HG02970 (cell line): ENCODE measurements around the gene ARHGAP10.

Experiments used
- ATAC-seq: cut with Tn5 transposase; IDR thresholded peaks from one replicate; pipeline ENCODE4 v1.9.1; 2021; ENCODE audit warnings: mild to moderate bottlenecking, moderate library complexity, moderate number of reproducible peaks; ENCODE audit not compliant: unreplicated experiment, low FRiP score

The ARHGAP10 gene

DNA sequence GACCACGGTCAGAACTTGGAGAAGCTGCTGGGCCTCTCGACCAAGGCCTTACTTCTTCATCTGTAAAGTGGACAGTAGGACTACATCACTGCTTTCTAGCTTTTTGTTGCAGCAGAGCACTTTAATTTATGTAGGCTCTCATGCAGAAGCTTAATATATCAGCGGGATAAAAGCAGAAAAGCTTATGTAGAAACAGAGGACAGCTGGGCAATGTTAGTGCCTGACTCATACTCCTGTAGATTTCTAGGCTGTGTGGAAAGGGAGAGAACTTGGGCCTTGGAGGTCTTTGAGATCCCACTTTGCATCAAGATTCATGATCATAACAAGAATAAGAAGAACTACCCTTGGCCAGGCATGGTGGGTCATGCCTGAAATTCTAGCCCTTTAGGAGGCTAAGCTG, 91.2 kb downstream of the ARHGAP10 start:
- ATAC-seq, result no peak

GRCh38 chr4:147824316-147824715, 92.4 kb downstream of the ARHGAP10 start:
- ATAC-seq, result no peak

- no peak for ATAC-seq
Measured at GRCh38 chr4:147824884-147825283, 93.0 kb downstream of the ARHGAP10 start.

DNA sequence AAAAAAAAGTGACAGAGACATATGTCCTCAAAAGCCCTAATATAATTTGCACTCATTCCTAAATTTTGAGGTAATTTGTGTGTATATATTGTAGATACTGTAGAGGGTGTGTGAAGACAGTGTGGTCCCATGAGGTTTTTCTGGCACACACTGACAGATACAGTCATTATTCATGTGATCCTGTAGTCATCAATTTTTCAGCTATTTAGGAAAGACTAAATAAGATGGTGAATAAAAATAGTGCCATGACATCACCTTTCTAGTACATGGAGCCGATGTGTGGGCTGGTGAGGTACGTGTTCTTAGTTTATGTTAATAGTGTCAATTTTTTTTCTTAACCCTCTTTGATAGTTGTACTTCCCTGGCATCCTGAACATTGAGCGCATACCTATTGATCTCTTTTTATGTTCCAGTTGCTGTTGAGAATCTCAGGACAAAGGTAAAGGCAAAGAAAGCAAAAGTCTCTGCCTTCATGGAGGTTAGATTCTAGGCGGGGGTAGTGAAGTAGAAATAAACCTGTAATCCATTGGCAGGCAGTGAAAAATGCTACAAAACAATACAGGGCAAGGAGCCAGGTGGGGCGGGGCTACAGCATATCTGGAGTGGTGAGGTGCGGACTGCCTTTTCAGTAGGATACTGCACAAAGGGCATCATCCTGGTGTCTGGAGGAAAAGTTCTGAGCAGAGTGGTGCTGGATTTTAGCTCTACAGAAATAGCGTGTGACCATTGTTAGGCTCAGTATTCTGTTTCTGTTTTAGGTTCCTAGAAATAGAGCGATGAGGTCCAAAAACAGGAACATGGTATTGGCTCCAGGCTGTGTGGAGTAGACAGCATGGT, 93.8 kb downstream of the ARHGAP10 start:
- ATAC-seq, result no peak

- no peak for ATAC-seq
Measured at GRCh38 chr4:147826288-147826646, 94.4 kb downstream of the ARHGAP10 start.

DNA sequence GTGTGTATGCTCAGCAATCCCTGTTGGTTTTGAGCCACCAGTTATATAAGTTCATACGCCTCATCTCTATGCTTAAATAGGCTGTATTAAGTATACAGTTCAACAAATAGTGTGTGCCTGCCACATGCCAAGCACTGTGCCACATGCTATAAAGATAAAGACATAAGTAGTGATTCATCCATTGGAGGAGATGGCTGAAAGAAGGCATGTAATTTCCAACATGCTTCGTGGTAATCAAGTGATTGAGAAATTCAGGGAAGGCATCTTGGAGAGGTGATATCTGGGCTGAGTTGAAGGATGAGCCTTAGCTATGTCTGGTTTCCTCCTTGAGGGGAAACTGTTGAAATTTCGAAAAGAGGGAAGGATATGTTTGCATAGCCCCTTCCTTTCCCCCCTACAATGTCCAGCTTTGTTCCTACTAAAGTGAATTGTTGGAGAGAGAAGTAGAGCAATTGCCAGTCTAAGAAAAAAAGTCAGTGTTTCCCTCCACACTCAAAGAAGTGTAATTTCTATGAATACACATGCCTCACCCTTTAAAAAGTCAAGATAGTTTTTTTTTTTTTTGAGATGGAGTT, 96.5 kb downstream of the ARHGAP10 start:
- no peak for ATAC-seq

DNA sequence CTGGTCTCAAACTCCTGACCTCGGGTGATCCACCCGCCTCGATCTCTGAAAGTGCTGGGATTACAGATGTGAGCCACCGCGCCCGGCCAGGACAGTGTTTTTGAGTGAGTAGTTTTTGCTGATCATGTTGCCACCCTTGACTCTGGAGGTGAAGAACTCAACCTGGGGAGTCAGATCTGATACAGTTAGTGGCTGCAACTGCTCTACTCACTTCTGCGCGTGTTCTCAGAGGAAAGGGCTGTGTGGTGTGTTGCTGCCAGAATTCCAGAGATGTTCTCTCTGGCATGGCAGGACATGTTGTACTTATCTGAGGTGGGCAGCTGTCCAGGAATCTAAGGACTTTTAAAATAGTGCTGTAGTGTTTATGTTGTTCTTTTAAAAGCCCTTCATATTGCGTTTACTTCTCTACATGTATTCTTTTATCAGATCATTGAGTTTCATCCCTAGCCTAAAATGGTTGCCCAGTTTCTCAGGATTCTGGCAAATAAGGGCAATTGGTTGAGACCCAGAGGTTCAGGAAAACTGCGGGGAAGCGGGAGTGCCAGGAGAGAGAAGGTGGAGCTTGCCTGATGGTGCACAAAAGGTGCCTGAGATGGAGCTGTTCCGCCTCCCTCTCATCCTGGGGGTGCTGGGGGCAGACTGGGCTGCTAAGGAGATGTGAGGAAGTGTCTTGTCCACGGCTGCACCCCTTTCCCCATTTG, 97.7 kb downstream of the ARHGAP10 start:
- no peak for ATAC-seq

DNA sequence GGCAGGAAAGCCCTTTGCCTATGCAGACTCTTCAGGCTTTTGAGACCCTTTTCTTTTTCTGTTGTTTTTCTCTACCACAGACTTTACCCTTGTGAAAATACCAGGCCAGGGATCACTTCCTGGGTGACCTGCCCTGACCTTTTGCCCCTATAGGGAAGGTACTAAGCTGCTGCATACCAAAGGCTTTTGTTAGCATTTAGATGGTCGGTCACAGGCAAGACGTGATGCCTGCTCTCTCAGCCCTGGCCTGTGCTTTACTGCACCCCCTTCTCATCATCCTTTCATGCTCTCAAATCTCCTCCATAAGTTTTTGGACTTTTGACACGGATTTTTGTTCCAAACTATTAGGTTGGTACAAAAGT, 98.2 kb downstream of the ARHGAP10 start:
- no peak for ATAC-seq

GRCh38 chr4:147830987-147831386, 99.1 kb downstream of the ARHGAP10 start:
- ATAC-seq, result no peak

GRCh38 chr4:147831551-147832171, 99.8 kb downstream of the ARHGAP10 start:
- ATAC-seq, result no peak

- ATAC-seq, result no peak
Measured at GRCh38 chr4:147833254-147833653, 101.4 kb downstream of the ARHGAP10 start.

GRCh38 chr4:147833741-147834140, 101.9 kb downstream of the ARHGAP10 start:
- no peak for ATAC-seq

- ATAC-seq, result no peak
Measured at GRCh38 chr4:147834480-147834879, 102.6 kb downstream of the ARHGAP10 start.

DNA sequence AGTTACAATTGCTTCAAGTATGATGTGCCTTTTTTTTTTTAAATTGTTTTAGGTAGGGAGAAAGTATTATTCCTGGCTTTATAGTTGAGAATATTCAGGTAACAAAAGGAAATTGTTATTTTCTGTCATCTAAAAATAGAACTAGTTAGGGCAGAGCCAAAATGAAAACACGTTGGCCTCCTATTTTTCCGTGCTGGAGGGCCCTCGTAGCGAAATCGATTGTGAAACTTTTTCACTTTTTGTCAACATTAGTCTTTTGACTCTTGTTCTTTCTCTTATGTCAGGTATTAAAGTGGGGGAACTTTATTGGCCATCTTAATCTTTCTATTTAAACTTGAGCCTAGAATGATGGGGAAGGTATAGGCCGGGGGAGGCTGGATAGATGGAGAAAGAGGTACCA, 104.9 kb downstream of the ARHGAP10 start:
- no peak for ATAC-seq

GRCh38 chr4:147837435-147837834, 105.5 kb downstream of the ARHGAP10 start:
- ATAC-seq, result no peak

GRCh38 chr4:147837854-147838253, 106.0 kb downstream of the ARHGAP10 start:
- ATAC-seq, result no peak

DNA sequence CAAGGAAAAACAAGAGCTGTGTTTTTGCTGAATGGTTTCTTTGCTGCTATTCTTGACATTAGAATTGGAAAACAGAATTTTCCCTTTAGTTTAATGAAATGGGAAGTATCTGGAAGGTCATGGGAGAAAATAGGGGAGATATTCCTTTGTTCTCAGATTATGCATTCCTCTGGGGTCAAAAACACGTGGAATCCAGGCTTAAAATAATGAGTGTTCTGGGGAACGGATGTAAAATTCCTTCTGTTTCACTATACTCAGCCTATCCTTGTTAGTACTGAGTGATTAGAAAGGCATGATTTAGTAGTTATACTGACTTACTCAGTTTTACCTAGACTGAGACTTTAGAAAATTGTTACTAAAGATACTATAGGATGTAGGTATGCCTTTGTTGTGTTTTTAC, 107.3 kb downstream of the ARHGAP10 start:
- no peak for ATAC-seq

DNA sequence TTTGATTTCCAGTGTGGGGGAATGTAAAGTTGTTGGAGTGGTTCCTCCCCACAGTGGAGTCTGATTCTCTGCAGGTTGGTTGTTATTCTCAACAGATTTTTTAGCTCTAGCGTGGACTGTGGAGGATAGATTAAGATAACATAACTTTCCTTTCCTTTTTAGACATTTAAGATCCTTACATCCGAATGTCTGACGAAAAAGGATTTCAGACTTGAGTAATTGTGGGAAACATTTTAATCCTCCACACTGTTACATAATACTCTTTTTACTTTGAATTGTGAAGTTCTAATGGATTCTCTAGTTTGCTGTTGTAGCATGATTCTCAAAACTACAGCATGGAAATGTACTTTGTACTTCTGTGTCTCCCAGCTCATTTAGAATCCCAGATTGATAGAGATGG, 107.8 kb downstream of the ARHGAP10 start:
- no peak for ATAC-seq

- ATAC-seq, result no peak
Measured at GRCh38 chr4:147840838-147841738, 109.2 kb downstream of the ARHGAP10 start.

GRCh38 chr4:147842573-147842972, 110.7 kb downstream of the ARHGAP10 start:
- ATAC-seq, result no peak
